GM21737 (cell line): ENCODE measurements around the gene CLIC4.
"Not testable (repeated sequence)": the region's sequence is repeated elsewhere in the genome, so short reads cannot be mapped to it uniquely, and the experiment has no call there.

Experiments used
- ATAC-seq: cut with Tn5 transposase; IDR thresholded peaks from one replicate; pipeline ENCODE4 v1.9.1; 2021; ENCODE audit warnings: mild to moderate bottlenecking, moderate library complexity; ENCODE audit not compliant: unreplicated experiment

CLIC4 gene

DNA sequence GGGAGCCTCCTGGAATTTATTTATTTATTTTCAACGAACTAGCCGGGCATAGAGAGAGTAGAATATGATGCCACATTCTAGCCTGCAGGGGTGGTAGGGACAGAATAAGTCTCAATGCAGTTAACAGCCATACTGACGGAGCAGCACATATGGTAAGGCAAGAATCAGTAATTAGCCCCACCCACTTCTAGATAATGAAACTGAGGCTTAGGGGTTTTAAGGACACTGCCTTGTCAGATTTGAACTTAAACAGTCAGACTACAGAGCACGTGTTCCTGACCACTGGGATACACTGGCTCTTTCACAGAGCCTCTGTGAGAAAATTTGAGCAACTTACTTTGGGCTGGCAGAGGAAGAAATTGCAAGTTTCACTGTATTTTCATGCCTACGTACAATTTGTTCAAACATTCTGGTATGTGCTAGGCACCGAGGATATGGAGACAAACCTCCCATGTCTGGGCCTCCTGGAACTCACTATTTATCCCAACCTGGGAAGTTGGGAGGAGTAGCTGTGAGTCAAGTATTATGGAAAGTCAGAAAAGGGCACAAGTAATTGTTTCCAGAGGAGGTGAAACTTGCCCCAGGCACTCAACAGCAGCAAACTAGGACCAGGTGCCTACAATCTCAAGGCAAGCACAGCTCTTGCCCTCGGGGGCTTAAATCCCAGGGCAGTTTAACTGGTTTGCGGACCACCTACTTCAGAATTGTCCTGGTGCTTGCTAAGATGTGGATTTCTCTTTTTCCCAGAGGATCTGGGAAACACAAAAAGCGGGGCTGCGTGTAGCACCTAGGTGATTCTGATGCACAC is 1.6 kb upstream of the CLIC4 start:
- ATAC-seq, result no peak

DNA sequence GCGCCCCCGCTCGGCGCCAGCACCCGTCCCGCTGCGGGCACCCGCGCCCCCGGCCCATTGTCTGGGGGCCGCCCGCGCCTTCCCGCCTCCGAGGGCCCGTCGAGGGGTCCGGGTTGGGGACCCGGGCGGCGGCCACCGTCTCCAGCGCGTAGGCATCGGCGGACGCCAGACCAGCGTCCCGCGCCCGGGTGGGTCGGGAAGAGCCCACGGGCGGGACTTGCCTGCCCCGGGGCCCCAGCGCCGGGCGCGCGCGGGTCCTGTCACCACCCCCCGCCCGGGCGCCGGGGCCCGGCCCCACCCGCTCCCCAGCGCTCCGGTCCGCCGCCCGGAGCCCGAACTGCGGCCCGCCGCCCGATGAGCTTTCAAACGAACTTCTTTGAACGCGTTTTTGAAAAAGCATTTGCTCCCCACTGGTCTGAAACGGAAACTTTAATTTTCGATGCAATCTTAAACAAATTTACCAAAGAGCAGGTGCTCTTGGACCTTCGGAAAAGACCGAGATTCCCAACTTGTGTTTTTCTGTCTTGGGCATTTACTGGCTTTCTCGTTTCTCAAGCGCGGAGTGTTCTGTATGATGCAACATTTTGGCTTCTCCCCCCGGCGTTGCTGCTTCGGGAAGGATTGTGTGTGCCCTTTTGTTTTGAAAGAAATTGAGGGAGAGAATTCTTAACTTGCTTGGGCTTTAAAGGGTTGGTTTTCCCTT is 615 bp downstream of the CLIC4 start:
- ATAC-seq, result peak; percentile 10

GRCh38 chr1:24748191-24749121 is 3.2 kb downstream of the CLIC4 start:
- no peak for ATAC-seq

DNA sequence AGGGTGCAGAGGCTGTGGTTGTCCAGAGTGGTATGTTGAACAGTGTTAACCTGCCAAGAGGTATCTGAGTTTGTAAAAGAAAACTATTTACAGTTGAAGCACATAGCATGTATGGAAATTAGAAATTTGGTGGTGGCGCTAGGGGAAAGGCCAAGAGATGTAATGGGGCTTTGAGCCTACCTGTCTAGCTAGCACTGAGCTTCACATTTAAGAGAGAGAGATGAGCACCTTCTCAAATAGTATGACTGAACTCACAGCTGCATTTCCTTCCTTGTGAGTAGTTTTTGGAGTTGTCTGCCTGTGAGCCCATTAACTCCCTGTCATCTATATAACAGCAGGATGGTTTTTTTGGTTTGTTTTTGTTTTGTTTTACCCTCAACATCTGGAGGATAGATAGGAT is 4.0 kb downstream of the CLIC4 start:
- ATAC-seq, result no peak

DNA sequence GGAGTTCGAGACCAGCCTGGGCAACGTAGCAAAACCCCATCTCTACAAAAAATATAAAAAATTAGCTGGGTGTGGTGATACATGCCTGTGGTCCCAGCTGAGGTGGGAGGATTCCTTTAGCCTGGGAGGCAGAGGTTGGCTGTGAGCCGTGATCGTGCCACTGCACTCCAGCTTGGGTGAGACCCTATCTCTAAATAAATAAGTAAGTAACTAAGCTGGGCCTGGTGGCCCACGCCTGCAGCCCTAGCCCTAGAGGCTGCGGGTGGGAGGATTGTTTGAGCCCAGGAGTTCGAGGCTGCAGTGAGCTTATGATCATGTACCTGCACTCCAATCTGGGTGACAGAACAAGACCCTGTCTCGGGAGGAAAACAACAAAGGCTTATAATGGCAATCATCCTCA is 4.6 kb downstream of the CLIC4 start:
- ATAC-seq, result no peak

DNA sequence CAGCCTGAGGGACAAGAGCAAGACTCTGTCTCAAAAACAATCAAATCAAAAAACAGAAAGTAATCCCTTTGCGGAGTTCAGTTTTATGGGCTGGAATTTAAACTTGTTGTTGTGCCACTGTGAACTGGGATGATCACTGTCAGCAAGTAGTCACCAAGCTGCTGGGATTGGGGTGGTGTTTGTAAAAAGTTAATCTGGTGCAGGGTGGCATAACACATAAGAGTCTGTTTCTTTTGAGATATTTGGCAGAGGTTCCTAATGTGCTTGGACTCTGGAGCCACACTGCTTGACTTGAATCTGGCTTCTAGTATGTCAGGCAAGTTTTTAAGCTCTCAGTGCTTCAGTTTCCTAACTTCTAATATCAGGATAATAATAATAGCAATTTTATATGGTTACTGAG is 6.6 kb downstream of the CLIC4 start:
- no peak for ATAC-seq

- ATAC-seq, result no peak
Observed at GRCh38 chr1:24752305-24752704, 7.1 kb downstream of the CLIC4 start.

GRCh38 chr1:24754229-24754628 is 9.0 kb downstream of the CLIC4 start:
- ATAC-seq, result no peak

DNA sequence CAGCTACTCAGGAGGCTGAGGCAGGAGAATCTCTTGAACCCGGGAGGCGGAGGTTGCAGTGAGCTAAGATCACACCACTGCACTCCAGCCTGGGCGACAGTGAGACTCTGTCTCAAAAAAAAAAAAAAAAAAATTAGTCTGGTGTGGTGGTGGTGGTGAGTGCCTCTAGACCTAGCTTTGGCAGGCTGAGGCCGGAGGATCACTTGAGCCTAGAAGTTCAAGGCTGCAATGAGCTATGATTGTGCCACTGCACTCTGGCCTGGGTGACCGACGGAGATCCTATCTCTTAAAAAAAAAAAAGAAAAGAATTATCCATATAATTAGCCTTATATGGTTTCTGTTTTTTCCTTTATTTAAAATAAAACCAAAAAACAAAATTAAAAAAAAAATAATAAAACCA is 10.1 kb downstream of the CLIC4 start:
- not testable (repeated sequence) for ATAC-seq

DNA sequence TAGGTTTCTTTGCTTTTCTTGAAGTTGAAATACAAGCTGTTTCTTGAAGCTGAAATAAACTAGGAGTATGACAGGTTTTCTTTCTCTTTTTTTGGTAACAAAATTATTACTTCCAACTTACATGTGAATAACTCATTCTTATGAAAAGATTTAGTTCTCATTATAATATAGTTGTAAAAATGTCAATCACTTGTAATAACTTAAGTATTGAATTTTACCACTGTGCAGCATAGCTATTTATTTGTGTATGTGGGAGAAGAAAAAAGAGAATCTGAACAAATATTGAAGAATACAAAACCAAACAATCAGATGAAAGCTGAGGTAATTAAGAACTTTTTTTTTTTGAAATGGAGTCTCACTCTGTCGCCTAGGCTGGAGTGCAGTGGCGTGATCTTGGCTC is 11.1 kb downstream of the CLIC4 start:
- no peak for ATAC-seq

DNA sequence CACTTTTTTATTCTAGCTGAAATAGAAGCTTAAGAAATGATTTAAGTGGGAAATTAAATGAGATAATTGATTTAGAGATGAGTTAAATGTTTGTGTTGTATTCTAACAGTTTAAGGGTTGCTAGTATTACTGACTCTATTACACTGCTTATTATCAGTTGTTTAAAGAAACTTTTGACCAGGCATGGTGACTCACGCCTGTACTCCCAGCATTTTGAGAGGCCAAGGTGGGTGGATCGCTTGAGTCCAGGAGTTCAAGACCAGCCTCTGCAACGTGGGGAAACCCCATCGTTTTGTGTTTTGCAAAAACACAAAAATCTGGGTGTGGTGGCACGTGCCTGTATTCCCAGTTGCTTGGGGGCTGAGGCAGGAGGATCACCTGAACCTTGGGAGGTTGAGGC is 14.2 kb downstream of the CLIC4 start:
- ATAC-seq, result no peak

- ATAC-seq, result no peak
Observed at GRCh38 chr1:24761582-24761981, 16.3 kb downstream of the CLIC4 start.

DNA sequence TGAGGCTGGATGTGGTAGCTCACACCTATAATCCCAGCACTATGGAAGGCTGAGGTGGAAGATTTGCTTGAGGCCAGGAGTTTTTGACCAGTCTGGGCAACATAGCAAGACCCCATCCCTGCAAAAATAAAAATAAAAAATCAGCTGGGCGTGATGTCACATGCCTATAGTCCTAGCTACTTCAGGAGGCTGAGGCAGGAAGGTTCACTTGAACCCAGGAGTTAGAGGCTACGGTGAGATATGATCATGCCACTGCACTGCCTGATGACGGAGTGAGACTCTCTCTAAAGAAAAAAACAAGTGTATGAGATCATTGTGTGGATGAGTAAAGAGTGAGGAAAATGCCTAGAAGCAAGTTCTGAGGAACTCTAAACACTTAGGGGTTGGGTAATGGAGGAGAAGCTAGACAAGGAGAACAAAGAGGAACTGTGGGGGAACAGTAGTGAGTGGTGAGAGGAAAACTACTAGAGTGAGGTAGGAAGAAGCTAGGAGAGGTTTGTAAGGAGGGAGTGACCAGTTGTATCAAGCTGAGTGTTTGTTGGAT is 17.0 kb downstream of the CLIC4 start:
- no peak for ATAC-seq

- no peak for ATAC-seq
Observed at GRCh38 chr1:24763671-24764070, 18.4 kb downstream of the CLIC4 start.

- no peak for ATAC-seq
Observed at GRCh38 chr1:24764439-24764838, 19.2 kb downstream of the CLIC4 start.

GRCh38 chr1:24764848-24765247 is 19.6 kb downstream of the CLIC4 start:
- no peak for ATAC-seq

DNA sequence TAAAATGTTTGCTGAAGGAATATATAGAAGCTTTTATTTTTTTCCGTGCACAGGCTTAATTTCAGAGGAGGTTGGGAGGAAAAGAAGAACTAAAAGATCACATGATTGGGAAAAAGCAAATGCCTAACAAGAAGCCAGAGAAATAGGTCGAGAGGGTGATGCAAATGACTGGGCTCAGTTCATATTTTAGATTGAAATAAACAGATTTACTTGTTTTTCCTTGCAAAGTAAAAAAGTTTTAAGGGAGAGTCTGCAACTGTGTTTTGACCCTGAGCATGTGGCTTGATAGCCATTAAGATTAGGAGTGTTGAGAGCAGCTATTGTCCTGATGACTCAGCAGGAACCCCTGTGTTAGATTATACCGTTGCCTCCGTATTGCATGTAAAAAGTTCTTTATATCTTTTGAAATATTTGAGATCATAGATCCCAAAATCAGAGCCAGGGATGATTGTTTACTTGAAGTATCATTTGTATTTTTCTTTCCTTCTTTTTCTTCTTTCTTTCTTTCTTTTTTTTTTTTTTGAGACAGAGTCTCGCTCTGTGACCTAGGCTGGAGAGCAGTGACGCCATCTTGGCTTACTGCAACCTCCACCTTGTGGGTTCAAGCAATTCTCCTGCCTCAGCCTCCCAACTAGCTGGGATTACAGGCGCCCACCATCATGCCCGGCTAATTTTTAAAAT is 20.2 kb downstream of the CLIC4 start:
- no peak for ATAC-seq

DNA sequence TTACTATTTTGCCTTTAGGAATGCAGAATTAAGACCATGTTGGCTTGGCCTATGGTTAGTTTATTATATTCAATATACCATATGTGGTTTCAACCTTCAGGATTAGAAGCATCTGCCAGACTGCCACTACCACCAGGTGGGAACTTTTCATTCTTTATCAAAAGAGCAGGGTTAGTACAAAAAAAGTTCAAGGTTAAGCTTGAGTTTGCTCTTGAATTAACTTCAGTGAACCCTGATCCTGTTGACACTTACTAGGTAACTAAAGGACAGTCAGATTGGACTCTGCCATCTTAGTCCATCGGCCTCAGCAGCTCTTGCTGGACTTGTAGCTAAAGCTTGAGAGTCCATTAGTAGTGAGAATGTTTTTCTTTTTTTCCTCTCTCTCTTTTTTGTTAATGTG is 22.1 kb downstream of the CLIC4 start:
- ATAC-seq, result no peak

- no peak for ATAC-seq
Observed at GRCh38 chr1:24768873-24769605, 23.8 kb downstream of the CLIC4 start.
